ENCODE results near the gene SH3GL3.
A peak's percentile ranks its signal among the peaks of the same experiment; 100 is the strongest.

SH3GL3 gene

DNA sequence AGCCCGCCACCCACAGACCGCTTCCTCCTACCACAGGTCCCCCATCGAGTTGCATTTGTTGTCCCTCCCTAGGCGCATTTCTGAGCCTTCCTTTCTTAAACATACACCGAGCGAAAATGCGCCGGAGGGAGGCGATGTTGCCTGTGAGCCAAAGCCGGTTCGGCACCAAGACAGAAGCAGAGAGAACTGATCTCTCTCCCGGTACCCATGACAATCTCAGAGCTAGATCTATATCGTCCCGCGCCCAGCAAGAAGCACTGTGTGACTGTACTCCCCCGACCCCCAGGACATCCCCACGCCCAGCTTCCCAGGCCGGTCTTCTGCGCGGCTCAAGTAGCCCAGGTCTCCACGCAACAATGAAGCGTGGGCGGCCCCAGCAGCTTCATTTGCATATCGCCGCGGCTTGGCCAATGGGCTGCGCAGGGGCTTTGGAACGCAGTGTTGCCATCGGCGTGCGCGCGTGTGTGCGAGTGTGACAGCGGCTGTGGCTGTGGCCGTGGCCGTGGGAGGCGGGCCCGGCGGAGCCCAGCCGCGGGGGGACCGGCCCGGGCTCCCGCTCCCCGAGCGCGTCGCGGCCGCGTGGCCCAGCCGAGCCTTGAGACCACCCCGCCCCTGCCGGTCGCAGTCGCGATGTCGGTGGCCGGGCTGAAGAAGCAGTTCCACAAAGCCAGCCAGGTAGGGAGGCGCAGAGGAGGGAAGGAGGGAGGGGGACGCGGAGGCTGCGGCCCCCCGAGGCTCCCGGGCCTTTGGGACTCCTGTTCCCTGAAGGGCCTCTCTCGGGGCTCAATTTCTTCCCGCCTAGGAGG lies at the start of gene SH3GL3:
SH3GL3 (plus strand) TSS at position 438 of the 806 bp plus-strand sequence; CDS start at position 631, 193 bp downstream.
- DNase-seq = peak; percentile 81

GRCh38 chr15:83398626-83399025 lies 48.5 kb upstream of the SH3GL3 start:
- DNase-seq = no peak

DNA sequence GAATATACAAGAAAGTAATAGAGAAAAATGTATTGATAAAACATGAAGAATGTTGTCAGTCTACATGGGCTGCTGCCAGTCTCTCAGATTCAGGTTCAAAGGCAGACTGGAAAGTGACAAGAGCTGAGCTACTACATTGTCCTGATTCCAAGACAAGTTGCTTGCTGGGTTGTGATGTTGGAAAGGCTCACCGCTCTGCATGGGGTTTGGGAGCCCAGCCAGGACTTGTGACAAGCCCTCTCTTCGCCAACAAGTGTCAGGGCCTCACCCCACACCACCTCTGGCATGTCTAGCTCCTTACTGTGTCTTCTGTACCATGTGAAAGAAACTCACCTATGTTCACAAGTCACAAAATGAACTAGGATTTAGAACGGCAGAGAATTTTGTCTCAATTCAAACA lies 43.0 kb upstream of the SH3GL3 start:
- DNase-seq = no peak

DNA sequence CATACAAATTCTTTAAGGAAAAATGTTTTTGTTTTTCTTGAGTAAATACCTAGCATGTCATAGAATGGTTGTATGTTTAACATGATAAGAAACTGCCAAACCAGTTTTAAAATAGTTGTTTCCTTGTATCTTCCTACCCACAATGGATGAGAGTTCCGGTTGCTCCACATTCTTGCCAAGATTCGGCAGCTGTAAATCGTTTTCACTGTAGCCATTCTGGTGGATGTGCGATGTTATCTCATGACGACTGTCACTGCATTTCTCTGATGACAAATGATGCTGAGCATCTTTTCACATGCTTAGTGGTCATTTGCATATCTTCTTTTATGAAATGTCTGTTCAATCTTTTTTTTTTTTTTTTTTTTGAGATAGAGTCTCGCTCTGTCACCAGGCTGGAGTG lies 36.6 kb upstream of the SH3GL3 start:
- no peak for DNase-seq

- DNase-seq = no peak
Observed at GRCh38 chr15:83413054-83413719, 34.0 kb upstream of the SH3GL3 start.

DNA sequence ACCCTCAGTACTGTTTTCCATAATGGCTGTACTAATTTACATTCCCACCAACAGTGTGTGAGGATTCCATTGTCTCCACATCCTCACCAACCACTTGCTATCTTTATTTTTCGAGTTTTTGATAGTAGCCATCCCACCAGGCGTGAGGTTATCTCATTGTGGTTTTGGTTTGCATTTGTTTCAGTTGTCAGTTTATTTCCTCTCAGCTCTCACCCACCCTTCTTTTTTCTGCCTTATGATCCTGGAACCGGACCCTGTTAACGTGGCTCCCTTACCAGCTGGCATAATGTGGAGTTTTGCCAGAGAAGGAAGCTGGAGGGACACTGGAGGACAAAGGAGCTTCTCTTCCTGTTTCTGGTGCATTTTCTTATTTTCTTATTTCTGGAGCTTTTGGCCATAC lies 25.1 kb upstream of the SH3GL3 start:
- no peak for DNase-seq

DNA sequence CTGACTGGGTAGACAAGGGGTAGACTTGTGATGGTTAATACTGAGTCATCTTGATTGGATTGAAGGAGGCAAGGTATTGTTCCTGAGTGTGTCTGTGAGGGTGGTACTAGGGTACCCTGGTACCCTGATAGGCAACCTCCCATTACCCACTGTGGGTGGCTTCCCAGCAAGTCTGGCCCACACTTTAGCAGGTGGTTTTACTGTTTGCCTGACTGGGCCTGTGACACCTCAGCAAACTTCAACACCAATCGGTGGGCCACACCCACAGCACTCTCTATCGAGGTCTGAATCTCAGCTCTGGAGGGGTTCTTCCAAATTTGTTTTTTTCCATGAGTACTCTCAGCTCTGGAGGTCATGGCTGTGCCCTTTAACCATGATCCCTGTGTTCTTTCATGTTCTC lies 24.6 kb upstream of the SH3GL3 start:
- DNase-seq = no peak

DNA sequence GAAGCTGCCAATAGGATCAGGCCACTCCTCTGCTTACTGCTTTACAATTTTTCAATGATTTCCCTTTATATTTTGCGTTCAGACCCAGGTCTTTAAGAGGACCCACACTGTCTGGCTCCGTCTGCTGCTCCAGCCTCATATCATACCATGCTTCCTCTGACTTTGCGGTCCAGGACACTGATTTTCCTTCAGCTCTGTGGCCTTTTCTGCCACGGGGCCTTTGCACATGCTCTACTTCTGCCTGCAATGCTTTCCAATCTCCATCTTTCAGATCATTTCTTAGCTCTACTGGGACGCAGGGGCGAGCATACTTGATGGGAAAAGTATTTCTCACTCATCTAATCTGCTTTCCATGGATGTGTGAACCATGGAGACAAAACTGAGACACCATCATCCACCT lies 23.0 kb upstream of the SH3GL3 start:
- DNase-seq = no peak

DNA sequence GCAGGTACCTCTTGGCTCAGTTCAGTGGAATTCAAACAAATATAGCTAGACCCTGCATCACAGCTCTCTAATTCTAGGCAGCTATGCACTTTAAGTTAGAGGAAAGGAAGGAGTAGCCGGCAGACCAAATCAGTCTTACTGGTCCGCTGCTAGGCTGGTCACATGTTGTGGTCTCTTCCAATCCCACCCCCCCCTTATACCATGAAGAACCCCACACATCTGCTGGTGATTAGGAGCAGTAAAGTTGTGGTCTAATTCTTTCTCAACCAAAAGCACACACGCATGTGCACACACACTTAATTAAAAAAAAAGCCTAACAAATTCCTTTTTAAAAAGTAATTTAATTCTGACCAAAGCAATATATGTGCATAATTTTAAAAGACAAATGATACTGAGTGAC lies 16.7 kb upstream of the SH3GL3 start:
- no peak for DNase-seq

DNA sequence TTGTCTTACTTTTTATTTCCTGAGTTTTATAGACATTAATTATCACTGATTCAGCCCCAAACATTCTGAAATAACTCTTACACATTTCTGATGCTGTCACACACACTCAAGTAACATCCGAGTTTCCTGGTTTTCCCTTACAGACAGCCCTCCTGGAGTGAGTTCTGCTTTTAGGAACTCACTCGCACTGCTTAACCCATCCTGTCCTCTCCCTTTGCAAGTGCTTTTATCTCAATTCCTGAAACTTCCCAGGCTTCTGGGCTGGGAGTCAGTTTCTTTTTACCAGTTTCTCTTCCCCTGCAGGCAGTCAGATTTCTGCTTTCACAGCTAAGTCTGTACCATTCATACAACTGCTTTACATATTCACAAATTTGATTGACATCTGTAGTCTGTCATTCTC lies 15.6 kb upstream of the SH3GL3 start:
- DNase-seq = no peak

DNA sequence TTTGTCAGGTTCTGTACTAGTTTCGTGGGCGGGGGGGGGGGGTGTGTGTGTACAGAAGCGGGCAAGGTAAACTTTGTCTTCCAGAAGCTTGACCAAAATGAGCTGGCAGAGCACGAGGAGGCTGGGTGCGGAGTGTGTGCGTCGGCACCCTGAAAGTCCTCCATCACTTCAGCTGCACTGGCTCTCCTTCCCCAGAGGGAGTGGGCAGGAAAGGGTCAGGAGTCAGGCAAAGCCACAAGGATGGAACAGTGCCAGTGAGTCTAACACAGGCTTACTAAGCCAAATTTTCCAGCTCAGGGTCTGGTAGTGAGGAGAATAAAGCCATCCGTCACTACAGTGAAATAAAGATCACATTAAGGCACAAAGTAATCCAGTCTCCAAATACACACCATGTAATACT lies 11.9 kb upstream of the SH3GL3 start:
- DNase-seq = no peak

- DNase-seq = no peak
Observed at GRCh38 chr15:83435782-83436181, 11.4 kb upstream of the SH3GL3 start.

DNA sequence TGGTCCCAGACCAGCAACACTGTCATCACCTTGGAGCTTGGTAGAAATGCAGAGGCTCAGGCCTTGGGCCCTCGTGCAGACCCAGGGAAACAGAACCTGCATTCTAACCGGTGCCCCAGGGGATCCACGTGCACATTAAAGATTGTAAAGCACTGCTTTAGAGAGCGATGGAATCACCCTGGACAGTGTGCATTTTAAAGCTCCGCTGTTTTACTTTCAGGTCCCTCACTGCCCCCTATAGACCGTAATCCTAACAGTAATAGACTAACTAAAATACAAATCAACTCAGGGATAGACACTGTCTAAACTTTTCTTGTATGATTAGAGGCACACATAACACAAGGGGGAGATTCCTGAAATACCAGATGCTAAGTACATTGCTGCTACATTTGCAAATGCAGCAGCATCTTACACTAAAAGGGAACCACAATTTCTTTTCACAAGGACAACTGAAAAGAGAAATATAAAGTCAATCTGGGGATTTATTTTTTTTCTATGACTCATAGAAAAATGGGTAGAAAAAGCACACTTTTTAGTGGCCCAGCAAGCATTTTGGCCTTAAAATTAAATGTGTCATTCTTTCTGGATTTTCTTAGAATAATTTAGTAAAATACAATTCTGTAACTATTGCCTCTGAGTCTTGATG lies 10.5 kb upstream of the SH3GL3 start:
- DNase-seq = no peak

- DNase-seq = no peak
Observed at GRCh38 chr15:83443076-83443847, 3.9 kb upstream of the SH3GL3 start.

GRCh38 chr15:83444936-83445335 lies 2.2 kb upstream of the SH3GL3 start:
- DNase-seq = no peak

- no peak for DNase-seq
Observed at GRCh38 chr15:83445643-83446042, 1.5 kb upstream of the SH3GL3 start.

GRCh38 chr15:83446417-83446816 lies 724 bp upstream of the SH3GL3 start:
- DNase-seq = no peak

DNA sequence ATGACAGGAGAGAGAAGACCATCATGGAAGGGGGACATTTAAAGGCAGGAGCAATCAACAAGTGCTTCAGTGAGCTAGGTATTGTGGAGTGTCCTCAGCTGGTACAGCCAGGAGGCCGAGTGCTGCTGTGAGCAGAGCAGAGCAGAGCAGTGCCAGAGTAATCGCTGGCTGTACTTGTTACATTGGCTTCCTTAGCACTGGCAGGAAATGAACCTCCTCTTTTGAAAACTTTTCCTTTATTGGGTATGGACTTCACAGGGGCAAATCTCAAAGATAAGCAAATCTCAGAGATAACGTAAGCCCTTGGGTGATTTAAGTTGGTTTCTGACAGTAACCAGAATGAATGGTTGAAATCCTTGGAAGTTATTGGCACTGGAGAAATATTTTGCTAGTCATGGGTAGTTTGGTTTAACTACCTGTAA lies 2.1 kb downstream of the SH3GL3 start:
- DNase-seq = no peak

DNA sequence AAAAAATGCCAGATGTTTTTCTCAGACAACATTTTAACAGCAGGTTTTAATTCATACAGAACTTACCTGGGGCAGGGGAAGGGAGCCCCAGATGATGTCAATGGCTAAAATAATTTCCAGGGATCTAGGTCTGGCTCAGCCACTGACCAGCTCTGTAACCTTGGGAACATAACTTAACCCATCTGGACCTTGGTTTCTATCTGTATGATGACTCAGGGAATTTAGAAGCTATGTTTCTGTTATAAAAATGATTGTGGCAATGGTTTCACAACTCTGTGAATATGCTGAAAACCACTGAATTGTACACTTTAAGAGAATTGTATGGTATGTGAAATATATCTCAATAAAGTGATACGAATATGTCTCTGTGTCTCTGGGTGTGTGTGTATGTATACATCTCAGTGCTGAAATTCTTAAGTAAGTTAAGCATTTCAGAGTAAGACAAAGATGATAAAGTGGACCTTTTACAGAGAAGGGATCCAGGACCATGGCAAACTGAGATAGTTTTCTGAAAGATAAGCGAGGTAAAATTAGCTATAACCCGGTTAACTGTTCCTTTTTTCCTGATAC lies 2.9 kb downstream of the SH3GL3 start:
- DNase-seq = no peak

DNA sequence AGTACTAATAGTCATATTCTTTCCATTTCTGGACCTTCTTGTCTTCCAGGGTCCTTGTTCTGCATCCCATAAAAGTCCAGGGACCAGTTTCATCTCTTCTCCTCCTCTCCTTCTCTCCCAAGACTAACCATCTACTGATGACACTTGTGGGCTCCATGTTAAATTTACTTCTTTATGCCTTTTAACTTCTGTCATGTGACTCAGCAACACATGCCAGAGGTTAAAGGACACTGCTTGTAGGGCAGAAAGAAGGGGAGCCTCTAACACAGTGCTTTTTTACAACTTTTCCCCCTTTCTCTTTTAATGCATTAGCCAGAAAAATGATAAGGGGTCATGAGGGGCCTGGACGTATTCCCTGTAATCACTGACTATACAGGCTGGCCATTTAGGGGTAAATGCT lies 10.0 kb downstream of the SH3GL3 start:
- no peak for DNase-seq

DNA sequence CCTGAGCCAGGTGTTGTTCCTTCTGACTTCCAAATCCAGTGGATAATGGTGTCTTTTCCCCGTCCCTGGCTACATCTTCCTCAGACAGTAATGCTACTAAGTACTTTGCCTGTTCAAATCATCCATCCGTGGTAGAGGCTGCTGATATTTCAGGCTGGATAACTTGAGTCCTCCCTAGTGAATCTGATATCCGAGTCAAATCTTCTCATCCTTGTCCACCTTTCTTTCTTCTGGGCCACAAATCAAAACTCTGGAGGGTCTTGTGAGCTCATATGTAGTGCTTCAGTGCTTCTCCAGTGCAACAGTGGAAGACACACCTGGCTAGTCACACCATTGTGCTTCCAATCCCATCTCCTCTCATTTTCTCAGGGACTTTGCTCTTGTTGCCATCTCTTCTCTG lies 11.2 kb downstream of the SH3GL3 start:
- DNase-seq = no peak

DNA sequence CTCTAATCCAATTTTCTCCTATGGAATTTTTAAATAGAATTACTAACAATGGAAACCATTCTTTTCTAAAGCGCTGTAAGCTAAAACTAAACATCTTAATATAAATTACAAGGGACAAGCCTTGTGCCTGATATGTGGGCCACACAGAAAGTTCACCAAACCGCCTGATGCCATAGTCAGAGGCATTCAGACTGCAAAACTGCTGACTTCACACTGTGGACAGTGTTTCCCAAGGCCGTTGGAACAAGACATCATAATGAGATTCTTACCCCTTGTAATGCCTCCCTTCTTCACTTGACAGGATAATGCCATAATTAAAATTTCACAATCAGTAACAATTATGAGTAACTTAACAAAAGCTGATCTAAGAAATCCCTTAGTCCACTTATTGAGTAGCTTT lies 14.9 kb downstream of the SH3GL3 start:
- DNase-seq = no peak

GRCh38 chr15:83462953-83463433 lies 15.9 kb downstream of the SH3GL3 start:
- DNase-seq = no peak

Measured in activated CD8-positive, alpha-beta memory T cell treated with anti-CD3 and anti-CD28 coated beads, Interleukin-2, amount 50 U/mL, for 48 hours (primary cell).